Tibial artery (tissue), 4 donors: ENCODE measurements around the gene SCYGR1.

Source experiments
- DNase-seq, 2 donors: peaks; one replicate each; pipeline ENCODE4 v3.0.0-alpha.2; 2019
- H3K27ac ChIP-seq, 2 donors: fragments of 200-600 bp; sonication (generic) in 1 of 2; 1 replicate in 1 of 2; 2 replicates in 1 of 2; pipeline ENCODE4 v1.5.1; 2018 to 2019; ENCODE audit warnings: mild to moderate bottlenecking in 1 of 2
- H3K27me3 ChIP-seq, 2 donors: fragments of 200-600 bp; sonication (generic) in 1 of 2; one replicate each; pipeline versions ENCODE4 v1.5.1 to v1.6.0; 2016 to 2019
- H3K36me3 ChIP-seq, 3 donors: fragments of 200-600 bp; sonication (generic) in 2 of 3; one replicate each; pipeline ENCODE4 v1.5.1; 2016 to 2019; ENCODE audit warnings: mild to moderate bottlenecking in 2 of 3
- H3K4me1 ChIP-seq, 4 donors: fragments of 200-600 bp; sonication (generic) in 2 of 4; 1 replicate in 3 of 4; 2 replicates in 1 of 4; pipeline ENCODE4 v1.5.1; 2016 to 2019
- H3K4me3 ChIP-seq, 2 donors: fragments of 200-600 bp; sonication (generic) in 1 of 2; 1 replicate in 1 of 2; 2 replicates in 1 of 2; pipeline ENCODE4 v1.5.1; 2018 to 2019; ENCODE audit warnings: mild to moderate bottlenecking in 2 of 2
- H3K9me3 ChIP-seq, 3 donors: fragments of 200-600 bp; sonication (generic) in 1 of 3; one replicate each; pipeline ENCODE4 v1.5.1; 2016 to 2019
- CTCF ChIP-seq, 2 experiments: fragments of 200-600 bp in 1 of 2; fragments of 450-650 bp in 1 of 2; IDR thresholded peaks; one replicate each; pipeline ENCODE4 v1.5.1; 2017 to 2019; ENCODE audit warnings: antibody characterized with exemption in 2 of 2, mild to moderate bottlenecking in 1 of 2, moderate library complexity in 1 of 2
- intact Hi-C: fragments of 100-400 bp; cut with DNase I; formaldehyde crosslinking; loops from one replicate; pipeline ENCODE4 v1.15.0; 2023; ENCODE audit warnings: low total_unique reads

The SCYGR1 gene

GRCh38 chr2:227376656-227377396 lies 10.9 kb downstream of the SCYGR1 start:
- no peak for DNase-seq
- H3K9me3 ChIP-seq, result no peaks in the 10 kb centered on the region
- H3K27ac ChIP-seq, result no peak overlapping the region
- no peaks in the 10 kb centered on the region for H3K36me3 ChIP-seq
- peaks cover 0 to 4% (median 0%) of the 10 kb centered on the region in 4 donors for H3K4me1 ChIP-seq
- no peak for TF ChIP-seq CTCF (IDR thresholded peaks at IDR 0.05)
- intact Hi-C loops, result no loop called here
- peaks cover 0 to 4% of the 10 kb centered on the region in 2 donors for H3K27me3 ChIP-seq
- no peak overlapping the region for H3K4me3 ChIP-seq

DNA sequence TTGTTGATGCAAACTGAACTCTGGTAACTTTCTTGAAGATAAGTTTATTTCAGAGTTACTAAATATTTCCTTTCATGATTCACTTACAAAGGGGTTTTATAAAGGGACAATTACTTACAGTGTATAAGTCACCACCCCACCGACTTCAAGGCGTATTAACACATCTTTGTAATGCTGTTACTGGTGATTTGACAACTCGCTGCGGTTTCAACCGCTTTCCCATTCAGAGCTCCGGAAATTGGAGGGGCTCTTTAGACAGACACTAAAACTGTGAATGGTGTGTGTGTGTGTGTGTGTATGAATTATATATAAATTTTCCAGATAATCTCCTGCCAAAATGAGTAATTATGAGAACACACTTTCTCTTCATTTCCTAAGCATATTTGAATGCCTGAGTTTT lies 13.6 kb downstream of the SCYGR1 start:
- Histone ChIP-seq H3K36me3 (no peaks in the 10 kb centered on the region), H3K9me3 (no peaks in the 10 kb centered on the region), H3K4me3 (no peak overlapping the region), H3K27ac (no peak overlapping the region), H3K4me1 (peaks cover 0 to 19% (median 9%) of the 10 kb centered on the region in 4 donors), H3K27me3 (no peaks in the 10 kb centered on the region)
- no peak for DNase-seq
- no peak for TF ChIP-seq CTCF (IDR thresholded peaks at IDR 0.05)
- intact Hi-C loops, result no loop called here

- no peak for TF ChIP-seq CTCF (IDR thresholded peaks at IDR 0.05)
- Histone ChIP-seq H3K27me3 (no peaks in the 10 kb centered on the region), H3K9me3 (no peaks in the 10 kb centered on the region), H3K27ac (no peak overlapping the region), H3K4me1 (peaks cover 0 to 19% (median 9%) of the 10 kb centered on the region in 4 donors), H3K4me3 (no peak overlapping the region), H3K36me3 (no peaks in the 10 kb centered on the region)
- no peak for DNase-seq
- intact Hi-C loops, result no loop called here
Observed at GRCh38 chr2:227373389-227373788, 14.4 kb downstream of the SCYGR1 start.

- peak in 1 of 2 donors; percentile 62 for DNase-seq
- Histone ChIP-seq H3K4me1 (peaks cover 0 to 38% (median 19%) of the 10 kb centered on the region in 4 donors), H3K27me3 (no peaks in the 10 kb centered on the region), H3K27ac (peak overlapping the region in 1 of 2 donors; percentile 53), H3K9me3 (no peaks in the 10 kb centered on the region), H3K4me3 (no peak overlapping the region), H3K36me3 (no peaks in the 10 kb centered on the region)
- no peak for TF ChIP-seq CTCF (IDR thresholded peaks at IDR 0.05)
- intact Hi-C loops, result no loop called here
Observed at GRCh38 chr2:227370791-227371312, 16.9 kb downstream of the SCYGR1 start.

DNA sequence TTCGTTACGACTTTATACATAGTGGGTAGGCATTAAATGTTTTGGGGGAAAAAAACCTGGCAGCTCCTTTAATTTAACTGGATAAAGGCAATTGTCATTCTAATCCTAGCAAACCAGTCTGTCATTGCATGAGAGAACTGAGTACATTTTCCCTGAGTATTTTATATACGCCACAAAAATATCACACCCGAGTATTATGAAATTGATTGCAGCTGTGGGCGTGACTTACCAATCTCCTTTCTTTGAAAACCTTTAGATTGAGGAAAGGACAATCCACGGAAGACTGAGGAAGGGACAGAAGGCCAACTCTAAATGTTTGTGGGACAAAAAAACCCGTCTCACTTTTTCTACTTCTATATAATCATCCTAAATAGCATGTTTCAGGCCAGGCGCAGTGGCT lies 17.7 kb downstream of the SCYGR1 start:
- Histone ChIP-seq H3K27me3 (no peaks in the 10 kb centered on the region), H3K4me3 (no peak overlapping the region), H3K27ac (no peak overlapping the region), H3K4me1 (peaks cover 0 to 46% (median 21%) of the 10 kb centered on the region in 4 donors), H3K9me3 (no peaks in the 10 kb centered on the region), H3K36me3 (no peaks in the 10 kb centered on the region)
- intact Hi-C loops, result no loop called here
- DNase-seq, result no peak
- TF ChIP-seq CTCF (IDR thresholded peaks at IDR 0.05), result no peak
